HCT116 (cell line): ENCODE measurements around the gene TEX12. TPM values are rescaled to one million over a fixed set of nuclear protein-coding genes. Genes with fewer than 3 reads are reported as not detected.
"Not testable (repeated sequence)": the region's sequence is repeated elsewhere in the genome, so short reads cannot be mapped to it uniquely, and the experiment has no call there.

Source experiments
- ATAC-seq: fragments of 200-7000 bp; cut with Tn5 transposase; 2 replicates; pipeline ENCODE4 v1.9.1; 2020; ENCODE audit warnings: mild to moderate bottlenecking, moderate library complexity
- BruUV-seq: library from RNA; stranded (reverse); fragments of 400-500 nt; replicated peaks from 2 replicates; lab custom pipeline; 2021; lab: Mats Ljungman, UMichigan
- CTCF ChIA-PET: fragments of 300-600 bp; sonication (Branson Sonifier 250); formaldehyde crosslinking; loops from one replicate; lab custom pipeline; 2021; ENCODE audit warnings: antibody characterized with exemption; lab: Charles Lee
- POLR2A ChIA-PET: fragments of 300-600, 350-600 bp; sonication (Branson Sonifier 250); formaldehyde crosslinking; loops from one replicate; lab custom pipeline; 2021; ENCODE audit warnings: antibody characterized with exemption; lab: Charles Lee
- RAD21 ChIA-PET, 2 experiments: fragments of 300-600 bp; sonication (Branson Sonifier 250); formaldehyde crosslinking; loops; one replicate each; lab custom pipeline; 2023; ENCODE audit warnings: low total read pairs in 2 of 2; ENCODE audit not compliant: uncharacterized antibody in 2 of 2, unreplicated experiment in 2 of 2, low non-redundant PET in 1 of 2; lab: Charles Lee
- DNase-seq: peaks from one replicate; pipeline ENCODE4 v3.0.0-alpha.2; 2010; ENCODE audit warnings: low read depth, low spot score
- H2AFZ ChIP-seq: fragments of 200-600 bp; shearing (Covaris generic), sonication (generic); 2 replicates; pipeline ENCODE4 v1.6.1; 2017; ENCODE audit warnings: low read depth, mixed run types, mixed read lengths, antibody characterized with exemption, low read length; ENCODE audit not compliant: poor library complexity, severe bottlenecking
- H3K27ac ChIP-seq: 2 replicates; pipeline ENCODE4 v1.5.1; 2012; ENCODE audit warnings: low read depth, low read length
- H3K27me3 ChIP-seq: fragments of 200-600 bp; sonication (generic); 2 replicates; pipeline ENCODE4 v1.6.1; 2016; ENCODE audit warnings: mixed run types, low read length, mixed read lengths; ENCODE audit not compliant: insufficient read depth
- H3K36me3 ChIP-seq, 2 experiments: fragments of 200-500 bp in 1 of 2; fragments of 200-600 bp in 1 of 2; sonication (Bioruptor generic) in 1 of 2; sonication (generic) in 1 of 2; 2 replicates each; pipeline versions ENCODE4 v1.5.1 to v1.6.1; 2014 to 2016; ENCODE audit warnings: low read length in 2 of 2, inconsistent platforms in 1 of 2, mixed read lengths in 1 of 2, mixed run types in 1 of 2; ENCODE audit not compliant: insufficient read depth in 2 of 2, control insufficient read depth in 1 of 2
- H3K4me1 ChIP-seq, 2 experiments: fragments of 200-600 bp in 1 of 2; sonication (generic) in 1 of 2; 2 replicates each; pipeline versions ENCODE4 v1.5.1 to v1.6.1; 2012 to 2017; ENCODE audit warnings: low read length in 2 of 2, inconsistent platforms in 1 of 2, mild to moderate bottlenecking in 1 of 2, mixed read lengths in 1 of 2, mixed run types in 1 of 2, moderate library complexity in 1 of 2; ENCODE audit not compliant: insufficient read depth in 2 of 2, control insufficient read depth in 1 of 2
- H3K4me2 ChIP-seq: fragments of 200-600 bp; sonication (generic); 2 replicates; pipeline ENCODE4 v1.6.1; 2017; ENCODE audit warnings: mixed run types, low read length, mixed read lengths
- H3K4me3 ChIP-seq, 2 experiments: fragments of 200-600 bp in 1 of 2; sonication (generic) in 1 of 2; replicated peaks in 1 of 2; 2 replicates each; pipeline ENCODE4 v1.5.1; 2011 to 2016; ENCODE audit warnings: low read length in 2 of 2, control low read depth in 1 of 2, low read depth in 1 of 2, mild to moderate bottlenecking in 1 of 2, mixed read lengths in 1 of 2, mixed run types in 1 of 2
- H3K79me2 ChIP-seq: fragments of 200-600 bp; sonication (generic); 2 replicates; pipeline ENCODE4 v1.6.1; 2017; ENCODE audit warnings: mild to moderate bottlenecking, mixed run types, low read length, moderate library complexity, mixed read lengths; ENCODE audit not compliant: insufficient read depth
- H3K9ac ChIP-seq: fragments of 200-600 bp; sonication (generic); 2 replicates; pipeline ENCODE4 v1.6.1; 2016; ENCODE audit warnings: low read length, mixed read lengths
- H3K9me2 ChIP-seq: fragments of 200-600 bp; sonication (generic), shearing (Covaris generic); 2 replicates; pipeline ENCODE4 v1.6.1; 2017; ENCODE audit warnings: mixed run types, mild to moderate bottlenecking, moderate library complexity; ENCODE audit not compliant: insufficient read depth
- H3K9me3 ChIP-seq, 2 experiments: fragments of 200-500 bp in 1 of 2; fragments of 200-600 bp in 1 of 2; sonication (Bioruptor generic) in 1 of 2; sonication (generic) in 1 of 2; 2 replicates each; pipeline ENCODE4 v1.6.1; 2014 to 2017; ENCODE audit warnings: low read length in 2 of 2, mixed read lengths in 2 of 2, inconsistent platforms in 1 of 2, low read depth in 1 of 2, mild to moderate bottlenecking in 1 of 2, mixed run types in 1 of 2, moderate library complexity in 1 of 2; ENCODE audit not compliant: control insufficient read depth in 1 of 2, insufficient read depth in 1 of 2
- H4K20me1 ChIP-seq: fragments of 200-600 bp; sonication (generic), shearing (Covaris generic); 2 replicates; pipeline ENCODE4 v1.6.1; 2017; ENCODE audit warnings: mixed run types, mild to moderate bottlenecking, moderate library complexity; ENCODE audit not compliant: insufficient read depth
- CBX3 ChIP-seq: IDR thresholded peaks from 2 replicates; pipeline ENCODE4 v1.6.1; 2012; ENCODE audit warnings: low read depth
- CEBPB ChIP-seq: IDR thresholded peaks from 2 replicates; pipeline ENCODE4 v1.6.1; 2012; ENCODE audit warnings: low read depth
- EGR1 ChIP-seq: IDR thresholded peaks from 2 replicates; pipeline ENCODE4 v1.6.1; 2012; ENCODE audit warnings: low read depth
- ELF1 ChIP-seq: IDR thresholded peaks from 2 replicates; pipeline ENCODE4 v1.6.1; 2012; ENCODE audit warnings: low read depth, borderline replicate concordance
- EZH2phosphoT487 ChIP-seq: fragments of 200-600 bp; IDR thresholded peaks from 2 replicates; pipeline ENCODE4 v1.6.1; 2018; ENCODE audit warnings: antibody characterized with exemption, borderline replicate concordance
- FOSL1 ChIP-seq: IDR thresholded peaks from 2 replicates; pipeline ENCODE4 v1.6.1; 2012; ENCODE audit warnings: low read depth
- POLR2A ChIP-seq: IDR thresholded peaks from 2 replicates; pipeline ENCODE4 v1.7.0; 2011; ENCODE audit warnings: borderline replicate concordance; ENCODE audit not compliant: insufficient read depth, insufficient read length; ENCODE audit errors: extremely low read depth
- POLR2AphosphoS5 ChIP-seq: IDR thresholded peaks from 2 replicates; pipeline ENCODE4 v1.6.1; 2011; ENCODE audit warnings: mild to moderate bottlenecking, low read depth, low read length, moderate library complexity
- SP1 ChIP-seq: IDR thresholded peaks from 2 replicates; pipeline ENCODE4 v1.6.1; 2012; ENCODE audit warnings: low read depth
- SRF ChIP-seq: IDR thresholded peaks from 2 replicates; pipeline ENCODE4 v1.6.1; 2012; ENCODE audit warnings: low read depth
- TCF7L2 ChIP-seq: IDR thresholded peaks from 2 replicates; pipeline ENCODE4 v1.7.0; 2011; ENCODE audit warnings: borderline replicate concordance, inconsistent platforms; ENCODE audit not compliant: insufficient read depth, insufficient read length; ENCODE audit errors: extremely low read depth
- YY1 ChIP-seq: IDR thresholded peaks from 2 replicates; pipeline ENCODE4 v1.6.1; 2011; ENCODE audit warnings: low read length, low read depth, moderate library complexity, mild to moderate bottlenecking; ENCODE audit not compliant: insufficient replicate concordance; ENCODE audit errors: extremely low read depth
- ZBTB33 ChIP-seq: IDR thresholded peaks from 2 replicates; pipeline ENCODE4 v1.6.1; 2011; ENCODE audit warnings: mild to moderate bottlenecking, low read length, moderate library complexity; ENCODE audit not compliant: insufficient replicate concordance; ENCODE audit errors: extremely low read depth
- ZNF274 ChIP-seq: fragments of 200-500 bp; sonication (Bioruptor generic); IDR thresholded peaks from 2 replicates; pipeline ENCODE4 v1.6.1; 2014; ENCODE audit warnings: mild to moderate bottlenecking, low read depth, low read length, inconsistent platforms
- intact Hi-C: fragments of 100-400 bp; cut with micrococcal nuclease; formaldehyde crosslinking; loops from 2 replicates; pipeline ENCODE4 v1.10.0; 2022
- total RNA-seq: library from RNA; stranded (reverse); gene quantifications from one replicate; pipeline ENCODE4 v1.2.1, GENCODE V29; 2021; ENCODE audit not compliant: unreplicated experiment
- TF ChIP-seq, protein P1 (sequence below): IDR thresholded peaks from 2 replicates; pipeline ENCODE4 v1.6.1; 2012
- TF ChIP-seq, protein P2 (sequence below): IDR thresholded peaks from 2 replicates; pipeline ENCODE4 v1.6.1; 2012
- TF ChIP-seq, protein P3 (sequence below): IDR thresholded peaks from 2 replicates; pipeline ENCODE4 v1.6.1; 2012; ENCODE audit warnings: low read depth

TEX12 gene
- total RNA-seq, 1 experiment from 2014 or later: not detected

- Histone ChIP-seq H3K79me2 (no peaks in the 10 kb centered on the region), H3K9ac (no peak overlapping the region), H3K4me2 (no peak overlapping the region), H3K27ac (no peak overlapping the region), H2AFZ (no peak overlapping the region), H3K36me3 (no peaks in the 10 kb centered on the region)
- DNase-seq: no peak
- ChIA-PET CTCF (no interaction called here), POLR2A (no interaction called here), RAD21 (no interaction called here)
- intact Hi-C loops: no loop called here
- TF ChIP-seq POLR2AphosphoS5: no peak
- no peak for TF ChIP-seq EZH2phosphoT487
- TF ChIP-seq, protein P1, sequence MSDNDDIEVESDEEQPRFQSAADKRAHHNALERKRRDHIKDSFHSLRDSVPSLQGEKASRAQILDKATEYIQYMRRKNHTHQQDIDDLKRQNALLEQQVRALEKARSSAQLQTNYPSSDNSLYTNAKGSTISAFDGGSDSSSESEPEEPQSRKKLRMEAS: no peak
- no peak for TF ChIP-seq ELF1
- TF ChIP-seq YY1: no peak
- TF ChIP-seq EGR1: no peak
- TF ChIP-seq FOSL1: no peak
- no peak for TF ChIP-seq SRF
- TF ChIP-seq, protein P2, sequence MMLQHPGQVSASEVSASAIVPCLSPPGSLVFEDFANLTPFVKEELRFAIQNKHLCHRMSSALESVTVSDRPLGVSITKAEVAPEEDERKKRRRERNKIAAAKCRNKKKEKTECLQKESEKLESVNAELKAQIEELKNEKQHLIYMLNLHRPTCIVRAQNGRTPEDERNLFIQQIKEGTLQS: no peak
- no peak for TF ChIP-seq POLR2A
- TF ChIP-seq ZBTB33: no peak
- TF ChIP-seq, protein P3, sequence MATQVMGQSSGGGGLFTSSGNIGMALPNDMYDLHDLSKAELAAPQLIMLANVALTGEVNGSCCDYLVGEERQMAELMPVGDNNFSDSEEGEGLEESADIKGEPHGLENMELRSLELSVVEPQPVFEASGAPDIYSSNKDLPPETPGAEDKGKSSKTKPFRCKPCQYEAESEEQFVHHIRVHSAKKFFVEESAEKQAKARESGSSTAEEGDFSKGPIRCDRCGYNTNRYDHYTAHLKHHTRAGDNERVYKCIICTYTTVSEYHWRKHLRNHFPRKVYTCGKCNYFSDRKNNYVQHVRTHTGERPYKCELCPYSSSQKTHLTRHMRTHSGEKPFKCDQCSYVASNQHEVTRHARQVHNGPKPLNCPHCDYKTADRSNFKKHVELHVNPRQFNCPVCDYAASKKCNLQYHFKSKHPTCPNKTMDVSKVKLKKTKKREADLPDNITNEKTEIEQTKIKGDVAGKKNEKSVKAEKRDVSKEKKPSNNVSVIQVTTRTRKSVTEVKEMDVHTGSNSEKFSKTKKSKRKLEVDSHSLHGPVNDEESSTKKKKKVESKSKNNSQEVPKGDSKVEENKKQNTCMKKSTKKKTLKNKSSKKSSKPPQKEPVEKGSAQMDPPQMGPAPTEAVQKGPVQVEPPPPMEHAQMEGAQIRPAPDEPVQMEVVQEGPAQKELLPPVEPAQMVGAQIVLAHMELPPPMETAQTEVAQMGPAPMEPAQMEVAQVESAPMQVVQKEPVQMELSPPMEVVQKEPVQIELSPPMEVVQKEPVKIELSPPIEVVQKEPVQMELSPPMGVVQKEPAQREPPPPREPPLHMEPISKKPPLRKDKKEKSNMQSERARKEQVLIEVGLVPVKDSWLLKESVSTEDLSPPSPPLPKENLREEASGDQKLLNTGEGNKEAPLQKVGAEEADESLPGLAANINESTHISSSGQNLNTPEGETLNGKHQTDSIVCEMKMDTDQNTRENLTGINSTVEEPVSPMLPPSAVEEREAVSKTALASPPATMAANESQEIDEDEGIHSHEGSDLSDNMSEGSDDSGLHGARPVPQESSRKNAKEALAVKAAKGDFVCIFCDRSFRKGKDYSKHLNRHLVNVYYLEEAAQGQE: no peak
- no peak for TF ChIP-seq TCF7L2
- TF ChIP-seq CBX3: no peak
- no peak for TF ChIP-seq SP1
- TF ChIP-seq ZNF274: no peak
- no peak for TF ChIP-seq CEBPB
- TF ChIP-seq, all 23 proteins: peak for 0
- H3K4me3 ChIP-seq: no peak overlapping the region
- no peaks in the 10 kb centered on the region for H3K9me3 ChIP-seq
- no peaks in the 10 kb centered on the region; a peak in 1 of 4 replicates for H3K4me1 ChIP-seq
- ATAC-seq: no peak
- BruUV-seq: no TSS peak
- no peaks in the 10 kb centered on the region for H3K27me3 ChIP-seq
- H4K20me1 ChIP-seq: no peaks in the 10 kb centered on the region
- H3K9me2 ChIP-seq: no peaks in the 10 kb centered on the region
Observed at GRCh38 chr11:112186304-112186703, 19.1 kb downstream of the TEX12 start.

- ATAC-seq, H2AFZ ChIP-seq, BruUV-seq: not testable (repeated sequence)
Observed at GRCh38 chr11:112195113-112195512, 27.9 kb downstream of the TEX12 start.

More at GRCh38 chr11:112195113-112195512, 27.9 kb downstream of the TEX12 start:
- H3K36me3 ChIP-seq, POLR2A ChIA-PET, H3K4me2 ChIP-seq, intact Hi-C loops, CTCF ChIA-PET, H4K20me1 ChIP-seq, H3K27me3 ChIP-seq, H3K79me2 ChIP-seq, H3K4me3 ChIP-seq, DNase-seq, H3K27ac ChIP-seq, H3K9ac ChIP-seq, RAD21 ChIA-PET, H3K9me2 ChIP-seq, H3K9me3 ChIP-seq, H3K4me1 ChIP-seq: not testable (repeated sequence)
